ENCODE measurements around the gene FLVCR2. TPM values are rescaled to one million over a fixed set of nuclear protein-coding genes. Genes with fewer than 3 reads are reported as not detected.
A peak's percentile ranks its signal among the peaks of the same experiment; 100 is the strongest.

Gene FLVCR2
- total RNA-seq, 2 experiments from 2014 or later: 2.1 to 5.8 TPM

- Mint-ChIP-seq H3K27ac (peak overlapping the region; percentile 99), H3K36me3 (peaks cover 38% of the 10 kb centered on the region), H3K27me3 (no peaks in the 10 kb centered on the region), H3K4me1 (peaks cover 76% of the 10 kb centered on the region), H3K9me3 (ENCODE audit: low read depth) (no peaks in the 10 kb centered on the region), H3K4me3 (peak overlapping the region; percentile 46)
- DNase-seq: no peak
- CTCF ChIA-PET: interaction anchor here (1.0 to 8.1 kb wide), 7 partner anchors 11 to 57 kb away, joined by 3 to 143 read pairs (median 6); partner anchors contain the start of gene BATF
- no peak for ATAC-seq
These were observed 34.6 kb upstream of the FLVCR2 start for GRCh38 chr14:75543786-75544185.

- H3K4me1 Mint-ChIP-seq: peaks cover 74% of the 10 kb centered on the region
- H3K9me3 Mint-ChIP-seq (ENCODE audit: low read depth): no peaks in the 10 kb centered on the region
- no peak overlapping the region for H3K27ac Mint-ChIP-seq
- no peaks in the 10 kb centered on the region for H3K27me3 Mint-ChIP-seq
- DNase-seq: no peak
- CTCF ChIA-PET: interaction anchor here (0.6 to 8.1 kb wide), 4 partner anchors 16 to 236 kb away, joined by 3 to 59 read pairs (median 4); no protein-coding TSS in a partner anchor
- peaks cover 38% of the 10 kb centered on the region for H3K36me3 Mint-ChIP-seq
- H3K4me3 Mint-ChIP-seq: no peak overlapping the region
- ATAC-seq: no peak
These were observed 32.5 kb upstream of the FLVCR2 start for GRCh38 chr14:75545907-75546306.

GRCh38 chr14:75547552-75548250 lies 30.7 kb upstream of the FLVCR2 start:
- H3K4me3 Mint-ChIP-seq: no peak overlapping the region
- CTCF ChIA-PET: interaction anchor here (1.4 to 4.7 kb wide), 3 partner anchors 14 to 106 kb away, joined by 3 to 33 read pairs (median 4); no protein-coding TSS in a partner anchor
- peaks cover 42% of the 10 kb centered on the region for H3K36me3 Mint-ChIP-seq
- H3K27me3 Mint-ChIP-seq: no peaks in the 10 kb centered on the region
- no peak for DNase-seq
- H3K4me1 Mint-ChIP-seq: peaks cover 71% of the 10 kb centered on the region
- ATAC-seq: no peak
- H3K9me3 Mint-ChIP-seq (ENCODE audit: low read depth): no peaks in the 10 kb centered on the region
- no peak overlapping the region for H3K27ac Mint-ChIP-seq

- CTCF ChIA-PET: interaction anchor here (1.4 to 4.7 kb wide), 2 partner anchors 13 to 60 kb away, joined by 4 to 33 read pairs; no protein-coding TSS in a partner anchor
- ATAC-seq (no peak), DNase-seq (no peak)
- no peaks in the 10 kb centered on the region for H3K27me3 Mint-ChIP-seq
- peaks cover 73% of the 10 kb centered on the region for H3K4me1 Mint-ChIP-seq
- H3K27ac Mint-ChIP-seq: peak overlapping the region; percentile 6
- no peak overlapping the region for H3K4me3 Mint-ChIP-seq
- peaks cover 42% of the 10 kb centered on the region for H3K36me3 Mint-ChIP-seq
- no peaks in the 10 kb centered on the region for H3K9me3 Mint-ChIP-seq (ENCODE audit: low read depth)
These were observed 29.9 kb upstream of the FLVCR2 start for GRCh38 chr14:75548544-75548943.

- H3K4me1 Mint-ChIP-seq: peaks cover 72% of the 10 kb centered on the region
- CTCF ChIA-PET: interaction anchor here (1.4 to 4.7 kb wide), 3 partner anchors 10 to 60 kb away, joined by 4 to 33 read pairs (median 4); no protein-coding TSS in a partner anchor
- DNase-seq (no peak), ATAC-seq (peak; percentile 38)
- no peaks in the 10 kb centered on the region for H3K27me3 Mint-ChIP-seq
- H3K27ac Mint-ChIP-seq: peak overlapping the region; percentile 29
- H3K9me3 Mint-ChIP-seq (ENCODE audit: low read depth): no peaks in the 10 kb centered on the region
- H3K4me3 Mint-ChIP-seq: no peak overlapping the region
- peaks cover 41% of the 10 kb centered on the region for H3K36me3 Mint-ChIP-seq
These were observed 29.3 kb upstream of the FLVCR2 start for GRCh38 chr14:75549169-75549568.

- Mint-ChIP-seq H3K9me3 (ENCODE audit: low read depth) (no peaks in the 10 kb centered on the region), H3K4me3 (no peak overlapping the region), H3K27me3 (no peaks in the 10 kb centered on the region), H3K4me1 (peaks cover 72% of the 10 kb centered on the region), H3K36me3 (peaks cover 41% of the 10 kb centered on the region), H3K27ac (no peak overlapping the region)
- CTCF ChIA-PET: interaction anchor here (1.2 to 4.7 kb wide), 4 partner anchors 10 to 36 kb away, joined by 3 to 33 read pairs (median 8); no protein-coding TSS in a partner anchor
- DNase-seq (no peak), ATAC-seq (no peak)
These were observed 27.4 kb upstream of the FLVCR2 start for GRCh38 chr14:75551021-75551420.

- no peak overlapping the region for H3K4me3 Mint-ChIP-seq
- CTCF ChIA-PET: interaction anchor here (0.7 to 3.7 kb wide), 7 partner anchors 8 to 66 kb away, joined by 3 to 12 read pairs (median 4); no protein-coding TSS in a partner anchor
- H3K36me3 Mint-ChIP-seq: peaks cover 37% of the 10 kb centered on the region
- H3K27me3 Mint-ChIP-seq: no peaks in the 10 kb centered on the region
- H3K9me3 Mint-ChIP-seq (ENCODE audit: low read depth): no peaks in the 10 kb centered on the region
- H3K27ac Mint-ChIP-seq: no peak overlapping the region
- H3K4me1 Mint-ChIP-seq: peaks cover 71% of the 10 kb centered on the region
- ATAC-seq (no peak), DNase-seq (no peak)
These were observed 25.3 kb upstream of the FLVCR2 start for GRCh38 chr14:75553157-75553556.

- H3K27ac Mint-ChIP-seq: no peak overlapping the region
- peaks cover 71% of the 10 kb centered on the region for H3K4me1 Mint-ChIP-seq
These were observed 24.6 kb upstream of the FLVCR2 start for GRCh38 chr14:75553761-75554364.

GRCh38 chr14:75554482-75554881 lies 23.9 kb upstream of the FLVCR2 start:
- H3K4me1 Mint-ChIP-seq: peaks cover 71% of the 10 kb centered on the region
- DNase-seq (no peak), ATAC-seq (no peak)
- H3K27me3 Mint-ChIP-seq: no peaks in the 10 kb centered on the region
- CTCF ChIA-PET: interaction anchor here (0.7 to 1.8 kb wide), 3 partner anchors 11 to 67 kb away, joined by 3 to 4 read pairs (median 3); no protein-coding TSS in a partner anchor
- H3K36me3 Mint-ChIP-seq: peaks cover 33% of the 10 kb centered on the region
- H3K27ac Mint-ChIP-seq: no peak overlapping the region
- no peak overlapping the region for H3K4me3 Mint-ChIP-seq
- H3K9me3 Mint-ChIP-seq (ENCODE audit: low read depth): no peaks in the 10 kb centered on the region

More at GRCh38 chr14:75553761-75554364, 24.6 kb upstream of the FLVCR2 start:
- Mint-ChIP-seq H3K4me3 (no peak overlapping the region), H3K27me3 (no peaks in the 10 kb centered on the region), H3K36me3 (peaks cover 36% of the 10 kb centered on the region), H3K9me3 (ENCODE audit: low read depth) (no peaks in the 10 kb centered on the region)
- no peak for DNase-seq
- ATAC-seq: no peak
- CTCF ChIA-PET: interaction anchor here (1.3 to 3.7 kb wide), 2 partner anchors 39 to 67 kb away, joined by 3 to 12 read pairs; no protein-coding TSS in a partner anchor

GRCh38 chr14:75558440-75558839 lies 20.0 kb upstream of the FLVCR2 start:
- Mint-ChIP-seq H3K4me1 (peaks cover 70% of the 10 kb centered on the region), H3K27ac (peak overlapping the region; percentile 61), H3K27me3 (no peaks in the 10 kb centered on the region), H3K36me3 (peaks cover 22% of the 10 kb centered on the region), H3K9me3 (ENCODE audit: low read depth) (no peaks in the 10 kb centered on the region), H3K4me3 (no peak overlapping the region)
- CTCF ChIA-PET: interaction anchor here (1.6 to 6.2 kb wide), 2 partner anchors 18 to 39 kb away, joined by 7 to 152 read pairs; partner anchors contain the start of gene BATF
- DNase-seq (no peak), ATAC-seq (no peak)

GRCh38 chr14:75559045-75559444 lies 19.4 kb upstream of the FLVCR2 start:
- no peak for ATAC-seq
- Mint-ChIP-seq H3K4me1 (peaks cover 66% of the 10 kb centered on the region), H3K4me3 (no peak overlapping the region), H3K9me3 (ENCODE audit: low read depth) (no peaks in the 10 kb centered on the region), H3K36me3 (peaks cover 22% of the 10 kb centered on the region), H3K27me3 (no peaks in the 10 kb centered on the region), H3K27ac (peak overlapping the region; percentile 86)
- DNase-seq: no peak
- CTCF ChIA-PET: interaction anchor here (1.0 to 6.2 kb wide), 12 partner anchors 10 to 253 kb away, joined by 3 to 152 read pairs (median 16); partner anchors contain the start of genes BATF and FLVCR2

- H3K4me1 Mint-ChIP-seq: peaks cover 63% of the 10 kb centered on the region
- CTCF ChIA-PET: interaction anchor here (1.0 to 6.2 kb wide), 13 partner anchors 9 to 254 kb away, joined by 3 to 152 read pairs (median 10); partner anchors contain the start of genes BATF, ERG28, FLVCR2 and TTLL5
- H3K9me3 Mint-ChIP-seq (ENCODE audit: low read depth): no peaks in the 10 kb centered on the region
- peak; percentile 74 for ATAC-seq
- no peaks in the 10 kb centered on the region for H3K27me3 Mint-ChIP-seq
- H3K36me3 Mint-ChIP-seq: peaks cover 18% of the 10 kb centered on the region
- H3K27ac Mint-ChIP-seq: peak overlapping the region; percentile 86
- H3K4me3 Mint-ChIP-seq: no peak overlapping the region
- peak; percentile 70 for DNase-seq
These were observed 18.8 kb upstream of the FLVCR2 start for GRCh38 chr14:75559451-75560222.
